IMR-90 (cell line): ENCODE measurements around the gene EVA1C. TPM values are rescaled to one million over a fixed set of nuclear protein-coding genes. Genes with fewer than 3 reads are reported as not detected.

Experiments
- ATAC-seq: fragments of 200-7000 bp; cut with Tn5 transposase; 2 replicates; pipeline ENCODE4 v1.9.1; 2020; ENCODE audit warnings: low read depth, mild to moderate bottlenecking, moderate library complexity
- BruUV-seq: library from RNA; stranded (reverse); fragments of 400-500 nt; replicated peaks from 2 replicates; lab custom pipeline; 2021; lab: Mats Ljungman, UMichigan
- CTCF ChIA-PET: fragments of 300-600 bp; formaldehyde crosslinking; extraction: SDS; loops from one replicate; lab custom pipeline; 2021; ENCODE audit warnings: antibody characterized with exemption; lab: Yijun Ruan, JAX
- POLR2A ChIA-PET: fragments of 300-600 bp; sonication (Branson Sonifier 250); formaldehyde crosslinking; loops from one replicate; lab custom pipeline; 2022; ENCODE audit warnings: antibody characterized with exemption; ENCODE audit not compliant: unreplicated experiment; lab: Charles Lee
- DNase-seq: peaks from one replicate; pipeline ENCODE4 v3.0.0; 2013
- H2AFZ ChIP-seq: replicated peaks from 2 replicates; pipeline ENCODE3; 2013; ENCODE audit warnings: low read length, mild to moderate bottlenecking; ENCODE audit not compliant: poor library complexity
- H2AK5ac ChIP-seq: 2 replicates; pipeline ENCODE4 v1.6.1; 2013; ENCODE audit warnings: low read depth, low read length, inconsistent platforms
- H2AK9ac ChIP-seq: replicated peaks from 2 replicates; pipeline ENCODE3; 2013; ENCODE audit warnings: mild to moderate bottlenecking, low read depth, low read length, moderate library complexity; ENCODE audit not compliant: poor library complexity
- H2BK120ac ChIP-seq: 2 replicates; pipeline ENCODE4 v1.6.1; 2013; ENCODE audit warnings: low read depth, low read length, inconsistent platforms
- H2BK15ac ChIP-seq: 3 replicates; pipeline ENCODE4 v1.6.1; 2013; ENCODE audit warnings: low read depth, low read length, inconsistent platforms
- H2BK20ac ChIP-seq: 2 replicates; pipeline ENCODE4 v1.6.1; 2013; ENCODE audit warnings: low read depth, mild to moderate bottlenecking, inconsistent platforms, low read length, moderate library complexity
- H2BK5ac ChIP-seq: 2 replicates; pipeline ENCODE4 v1.6.1; 2013; ENCODE audit warnings: mild to moderate bottlenecking, low read depth, low read length, inconsistent platforms; ENCODE audit not compliant: poor library complexity, severe bottlenecking
- H3K14ac ChIP-seq: replicated peaks from 2 replicates; pipeline ENCODE4 v1.6.1; 2013; ENCODE audit warnings: low read depth, low read length, inconsistent platforms
- H3K18ac ChIP-seq: 2 replicates; pipeline ENCODE4 v1.6.1; 2013; ENCODE audit warnings: low read depth, low read length, control low read depth
- H3K23ac ChIP-seq: 2 replicates; pipeline ENCODE4 v1.6.1; 2013; ENCODE audit warnings: low read depth, low read length, inconsistent platforms
- H3K27ac ChIP-seq: 2 replicates; pipeline ENCODE4 v1.5.1; 2013; ENCODE audit warnings: mild to moderate bottlenecking, control low read depth, low read length; ENCODE audit not compliant: insufficient read depth
- H3K27me3 ChIP-seq: 2 replicates; pipeline ENCODE4 v1.6.1; 2013; ENCODE audit warnings: low read length; ENCODE audit not compliant: control insufficient read depth, insufficient read depth
- H3K36me3 ChIP-seq: 2 replicates; pipeline ENCODE4 v1.6.1; 2013; ENCODE audit warnings: low read length, mixed read lengths; ENCODE audit not compliant: control insufficient read depth, insufficient read depth
- H3K4ac ChIP-seq: 2 replicates; pipeline ENCODE4 v1.6.1; 2013; ENCODE audit warnings: low read depth, low read length, inconsistent platforms
- H3K4me1 ChIP-seq: 2 replicates; pipeline ENCODE4 v1.6.1; 2013; ENCODE audit warnings: low read length, mixed read lengths; ENCODE audit not compliant: control insufficient read depth, insufficient read depth
- H3K4me2 ChIP-seq: 2 replicates; pipeline ENCODE4 v1.6.1; 2013; ENCODE audit warnings: low read depth, mild to moderate bottlenecking, control low read depth, low read length, moderate library complexity
- H3K4me3 ChIP-seq: 2 replicates; pipeline ENCODE4 v1.5.1; 2013; ENCODE audit warnings: low read depth, mild to moderate bottlenecking, control low read depth, low read length, moderate library complexity; ENCODE audit not compliant: insufficient read depth
- H3K56ac ChIP-seq: 2 replicates; pipeline ENCODE4 v1.6.1; 2013; ENCODE audit warnings: low read length, inconsistent platforms; ENCODE audit not compliant: insufficient read depth; ENCODE audit errors: extremely low read depth
- H3K79me1 ChIP-seq, 2 experiments: 2 replicates each; pipeline ENCODE4 v1.6.1; 2013; ENCODE audit warnings: low read length in 2 of 2, inconsistent platforms in 1 of 2, low read depth in 1 of 2
- H3K9ac ChIP-seq: 2 replicates; pipeline ENCODE4 v1.6.1; 2013; ENCODE audit warnings: low read depth, low read length, control low read depth
- H3K9me1 ChIP-seq: 2 replicates; pipeline ENCODE4 v1.6.1; 2013; ENCODE audit warnings: low read length, inconsistent platforms; ENCODE audit not compliant: insufficient read depth
- H3K9me3 ChIP-seq: 2 replicates; pipeline ENCODE4 v1.6.1; 2013; ENCODE audit warnings: low read length; ENCODE audit not compliant: control insufficient read depth, insufficient read depth
- H4K20me1 ChIP-seq: 2 replicates; pipeline ENCODE4 v1.6.1; 2013; ENCODE audit warnings: low read length, inconsistent platforms; ENCODE audit not compliant: insufficient read depth
- H4K5ac ChIP-seq: 2 replicates; pipeline ENCODE4 v1.6.1; 2013; ENCODE audit warnings: mild to moderate bottlenecking, low read depth, low read length, control low read depth
- H4K8ac ChIP-seq, 2 experiments: 2 replicates each; pipeline ENCODE4 v1.6.1; 2013; ENCODE audit warnings: low read depth in 2 of 2, low read length in 2 of 2, control low read depth in 1 of 2, inconsistent platforms in 1 of 2
- H4K91ac ChIP-seq: 2 replicates; pipeline ENCODE4 v1.6.1; 2013; ENCODE audit warnings: low read depth, low read length, inconsistent platforms; ENCODE audit not compliant: insufficient read depth
- CEBPB ChIP-seq: IDR thresholded peaks from 2 replicates; pipeline ENCODE4 v1.6.1; 2012; ENCODE audit warnings: low read depth, low read length, improper control_type of control experiment
- CHD1 ChIP-seq: IDR thresholded peaks from 2 replicates; pipeline ENCODE4 v1.6.1; 2012; ENCODE audit warnings: low read depth, low read length, improper control_type of control experiment
- FOS ChIP-seq: fragments of 150-350 bp; IDR thresholded peaks from 2 replicates; pipeline ENCODE4 v1.6.1; 2016; ENCODE audit warnings: low read depth, low read length
- MAFK ChIP-seq: IDR thresholded peaks from 2 replicates; pipeline ENCODE4 v1.6.1; 2012; ENCODE audit warnings: low read depth, low read length, improper control_type of control experiment
- MAZ ChIP-seq: IDR thresholded peaks from 2 replicates; pipeline ENCODE4 v1.6.1; 2012; ENCODE audit warnings: low read depth, mild to moderate bottlenecking, low read length, improper control_type of control experiment, moderate library complexity, borderline replicate concordance
- NFE2L2 ChIP-seq: fragments of 150-350 bp; IDR thresholded peaks from 2 replicates; pipeline ENCODE4 v1.6.1; 2016; ENCODE audit warnings: low read depth, mild to moderate bottlenecking, low read length
- RAD21 ChIP-seq: IDR thresholded peaks from 2 replicates; pipeline ENCODE4 v1.6.1; 2012; ENCODE audit warnings: low read length, improper control_type of control experiment
- RFX5 ChIP-seq: IDR thresholded peaks from 2 replicates; pipeline ENCODE4 v1.8.0; 2012; ENCODE audit warnings: low read depth, mild to moderate bottlenecking, low read length, moderate library complexity
- SMC3 ChIP-seq: fragments of 150-350 bp; IDR thresholded peaks from 2 replicates; pipeline ENCODE4 v1.6.1; 2016; ENCODE audit warnings: low read depth, mild to moderate bottlenecking, antibody characterized with exemption, low read length, moderate library complexity
- WGBS, 2 experiments: methylation state at CpG; one replicate each; pipeline versions ENCODE4 v1.1.5 to v1.1.7; 2013; ENCODE audit warnings: missing lambda C conversion rate in 2 of 2; ENCODE audit not compliant: insufficient read length in 1 of 2; ENCODE audit errors: extremely low coverage in 2 of 2; 5-methylcytosine and 5-hydroxymethylcytosine counted together
- dilution Hi-C: fragments of 300-500 bp; cut with HindIII; formaldehyde crosslinking; loops from one replicate; pipeline ENCODE4 v1.14.3; 2018; ENCODE audit warnings: low sequenced_read_pairs; ENCODE audit not compliant: unreplicated experiment
- in situ Hi-C: fragments of 300-500 bp; cut with MboI; formaldehyde crosslinking; loops from 3 replicates; pipeline ENCODE4 v1.14.3; 2019; ENCODE audit warnings: low sequenced_read_pairs, inconsistent platforms, mixed read lengths
- intact Hi-C: fragments of 100-400 bp; cut with micrococcal nuclease; formaldehyde crosslinking; loops from 2 replicates; pipeline ENCODE4 v1.10.0; 2022
- polyA plus RNA-seq, 3 experiments: library from polyadenylated mRNA; depleted of rRNA; stranded (reverse); fragments of >200 nt; gene quantifications; 2 replicates each; pipeline ENCODE4 v1.2.3, GENCODE V29; 2012; ENCODE audit warnings: low replicate concordance in 1 of 3
- total RNA-seq: library from RNA; depleted of rRNA; stranded (reverse); fragments of >200 nt; gene quantifications from 2 replicates; pipeline ENCODE4 v1.2.3, GENCODE V29; 2012
- TF ChIP-seq, protein P1 (sequence below): conservative IDR thresholded peaks from 2 replicates; pipeline ENCODE4 v1.5.1; 2012; ENCODE audit warnings: mild to moderate bottlenecking, low read depth, low read length, improper control_type of control experiment
- TF ChIP-seq, protein P2 (sequence below): fragments of 150-350 bp; IDR thresholded peaks from 2 replicates; pipeline ENCODE4 v1.6.1; 2017; ENCODE audit warnings: mild to moderate bottlenecking, antibody characterized with exemption, low read length, low read depth

EVA1C gene
- total and polyA plus RNA-seq, 2 of the 4 experiments (the other 2 are of a cell fraction), result 0.72 to 1.1 TPM

DNA sequence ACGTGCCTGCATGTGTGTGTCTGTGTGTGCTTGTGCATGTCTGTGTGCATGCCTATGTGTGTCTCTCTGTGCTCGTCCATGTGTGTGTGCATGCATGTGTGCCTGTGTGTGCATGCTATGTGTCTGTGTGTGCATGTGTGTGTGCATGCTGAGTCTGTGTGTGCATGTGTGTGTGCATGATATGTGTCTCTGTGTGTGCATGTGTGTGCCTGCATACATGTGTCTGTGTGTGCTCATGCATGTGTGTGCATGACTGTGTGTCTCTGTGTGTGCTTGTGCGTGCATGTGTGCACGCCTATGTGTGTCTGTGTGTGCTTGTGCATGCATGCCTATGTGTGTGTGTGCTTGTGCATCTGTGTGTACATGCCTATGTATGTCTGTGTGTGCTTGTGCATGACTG lies 120.5 kb downstream of the EVA1C start:
- Histone ChIP-seq H3K9ac (no peak overlapping the region), H2AK9ac (no peak overlapping the region), H3K27me3 (no peaks in the 10 kb centered on the region; the same call in 1 of the 2 replicates), H3K4me2 (no peak overlapping the region), H3K56ac (no peak overlapping the region), H3K9me1 (peaks cover 5% of the 10 kb centered on the region; the same call in 1 of the 2 replicates), H2BK120ac (no peak overlapping the region), H3K4ac (no peak overlapping the region), H2BK20ac (no peak overlapping the region), H4K8ac (no peak overlapping the region), H3K9me3 (peaks cover 2% of the 10 kb centered on the region; the same call in 1 of the 2 replicates), H3K18ac (no peak overlapping the region), H4K20me1 (no peaks in the 10 kb centered on the region), H2BK5ac (no peak overlapping the region), H2BK15ac (no peak overlapping the region), H3K14ac (no peak overlapping the region), H2AK5ac (no peak overlapping the region), H3K23ac (no peak overlapping the region), H3K36me3 (no peaks in the 10 kb centered on the region), H2AFZ (no peak overlapping the region), H4K5ac (no peak overlapping the region), H3K4me3 (no peak overlapping the region), H3K4me1 (no peaks in the 10 kb centered on the region), H4K91ac (no peak overlapping the region), H3K27ac (no peak overlapping the region), H3K79me1 (no peaks in the 10 kb centered on the region)
- POLR2A ChIA-PET, result no interaction called here
- 67% methylated on average over 3 of the region's 4 CpGs; no CpG with 5 or more reads in 1 of the 2 experiments for WGBS, 2 experiments
- CTCF ChIA-PET, result no interaction called here
- BruUV-seq, result no TSS peak
- ATAC-seq, result no peak
- dilution Hi-C loops, result no loop called here
- TF ChIP-seq CHD1 (no peak), MAFK (no peak), RFX5 (no peak), SMC3 (no peak), FOS (no peak), CEBPB (no peak), NFE2L2 (no peak), MAZ (no peak), RAD21 (no peak)
- TF ChIP-seq, protein P1, sequence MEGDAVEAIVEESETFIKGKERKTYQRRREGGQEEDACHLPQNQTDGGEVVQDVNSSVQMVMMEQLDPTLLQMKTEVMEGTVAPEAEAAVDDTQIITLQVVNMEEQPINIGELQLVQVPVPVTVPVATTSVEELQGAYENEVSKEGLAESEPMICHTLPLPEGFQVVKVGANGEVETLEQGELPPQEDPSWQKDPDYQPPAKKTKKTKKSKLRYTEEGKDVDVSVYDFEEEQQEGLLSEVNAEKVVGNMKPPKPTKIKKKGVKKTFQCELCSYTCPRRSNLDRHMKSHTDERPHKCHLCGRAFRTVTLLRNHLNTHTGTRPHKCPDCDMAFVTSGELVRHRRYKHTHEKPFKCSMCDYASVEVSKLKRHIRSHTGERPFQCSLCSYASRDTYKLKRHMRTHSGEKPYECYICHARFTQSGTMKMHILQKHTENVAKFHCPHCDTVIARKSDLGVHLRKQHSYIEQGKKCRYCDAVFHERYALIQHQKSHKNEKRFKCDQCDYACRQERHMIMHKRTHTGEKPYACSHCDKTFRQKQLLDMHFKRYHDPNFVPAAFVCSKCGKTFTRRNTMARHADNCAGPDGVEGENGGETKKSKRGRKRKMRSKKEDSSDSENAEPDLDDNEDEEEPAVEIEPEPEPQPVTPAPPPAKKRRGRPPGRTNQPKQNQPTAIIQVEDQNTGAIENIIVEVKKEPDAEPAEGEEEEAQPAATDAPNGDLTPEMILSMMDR, result no peak
- TF ChIP-seq, protein P2, sequence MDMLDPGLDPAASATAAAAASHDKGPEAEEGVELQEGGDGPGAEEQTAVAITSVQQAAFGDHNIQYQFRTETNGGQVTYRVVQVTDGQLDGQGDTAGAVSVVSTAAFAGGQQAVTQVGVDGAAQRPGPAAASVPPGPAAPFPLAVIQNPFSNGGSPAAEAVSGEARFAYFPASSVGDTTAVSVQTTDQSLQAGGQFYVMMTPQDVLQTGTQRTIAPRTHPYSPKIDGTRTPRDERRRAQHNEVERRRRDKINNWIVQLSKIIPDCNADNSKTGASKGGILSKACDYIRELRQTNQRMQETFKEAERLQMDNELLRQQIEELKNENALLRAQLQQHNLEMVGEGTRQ, result no peak
- no peak for DNase-seq
- intact Hi-C loops, result no loop called here
- in situ Hi-C loops, result no loop called here
